K562 (cell line): ENCODE measurements around the gene ATAD2B. TPM values are rescaled to one million over a fixed set of nuclear protein-coding genes. Genes with fewer than 3 reads are reported as not detected.

ENCODE experiments used
- ATAC-seq: fragments of 200-7000 bp; cut with Tn5 transposase; 3 replicates; pipeline ENCODE4 v1.9.1; 2020; ENCODE audit warnings: moderate library complexity
- BruUV-seq: library from RNA; stranded (reverse); fragments of 400-500 nt; replicated peaks from 2 replicates; lab custom pipeline; 2021; lab: Mats Ljungman, UMichigan
- CTCF ChIA-PET: fragments of 300-600 bp; formaldehyde crosslinking; extraction: SDS; loops from one replicate; lab custom pipeline; 2021; ENCODE audit warnings: low intra/inter-chr PET ratio; lab: Yijun Ruan, JAX
- POLR2A ChIA-PET: fragments of 300-600, 350-650 bp; sonication (Branson Sonifier 250); formaldehyde crosslinking; extraction: SDS; loops from one replicate; lab custom pipeline; 2021; ENCODE audit warnings: antibody characterized with exemption, inconsistent platforms; lab: Yijun Ruan, JAX
- DNase-seq, 4 experiments: peaks; one replicate each; pipeline versions ENCODE4 v3.0.0 to v3.0.0-alpha.2; 2011 to 2018; ENCODE audit warnings: low spot score in 3 of 4, mixed read lengths in 3 of 4; ENCODE audit errors: extremely low read depth in 1 of 4
- FAIRE-seq: peaks from 2 replicates; lab custom pipeline; 2011; peaks lifted over from hg19 to GRCh38; lab: Jason Lieb, UNC
- H2AFZ ChIP-seq: 2 replicates; pipeline ENCODE4 v1.6.0; 2011; ENCODE audit warnings: low read depth, low read length, control low read depth, inconsistent platforms
- H3K27ac ChIP-seq: fragments of 200-600 bp; 3 replicates; pipeline ENCODE4 v1.8.0; 2011; ENCODE audit warnings: low read depth, mild to moderate bottlenecking, control low read depth, inconsistent platforms, low read length, moderate library complexity, mixed read lengths; ENCODE audit errors: extremely low read depth
- H3K27me3 ChIP-seq, 2 experiments: fragments of 300-600 bp in 1 of 2; 2 replicates in 1 of 2; 3 replicates in 1 of 2; pipeline versions ENCODE4 v1.6.0 to v1.8.0; 2011; ENCODE audit warnings: inconsistent platforms in 2 of 2, low read length in 2 of 2, mild to moderate bottlenecking in 1 of 2, mixed read lengths in 1 of 2, moderate library complexity in 1 of 2; ENCODE audit not compliant: control insufficient read depth in 2 of 2, insufficient read depth in 2 of 2
- H3K36me3 ChIP-seq: fragments of 300-600 bp; 3 replicates; pipeline ENCODE4 v1.8.0; 2011; ENCODE audit warnings: mild to moderate bottlenecking, low read length, inconsistent platforms; ENCODE audit not compliant: control insufficient read depth, insufficient read depth
- H3K4me1 ChIP-seq, 2 experiments: fragments of 200-600 bp in 1 of 2; replicated peaks in 1 of 2; 2 replicates in 1 of 2; 3 replicates in 1 of 2; pipeline versions ENCODE4 v1.5.1 to v1.8.0; 2011; ENCODE audit warnings: inconsistent platforms in 2 of 2, low read length in 2 of 2, mild to moderate bottlenecking in 1 of 2, mixed read lengths in 1 of 2, moderate library complexity in 1 of 2; ENCODE audit not compliant: control insufficient read depth in 2 of 2, insufficient read depth in 2 of 2
- H3K4me2 ChIP-seq: 2 replicates; pipeline ENCODE4 v1.6.1; 2011; ENCODE audit warnings: low read length, control low read depth, inconsistent platforms, mixed read lengths; ENCODE audit not compliant: insufficient read depth
- H3K4me3 ChIP-seq: fragments of 200-600 bp; sonication (generic), shearing (Covaris generic); 2 replicates; pipeline ENCODE4 v1.5.1; 2016; ENCODE audit warnings: control low read depth, inconsistent platforms
- H3K79me2 ChIP-seq: fragments of 200-600 bp; 3 replicates; pipeline ENCODE4 v1.8.0; 2011; ENCODE audit warnings: low read length, inconsistent platforms; ENCODE audit not compliant: control insufficient read depth, insufficient read depth
- H3K9ac ChIP-seq, 2 experiments: 2 replicates each; pipeline versions ENCODE4 v1.6.0 to v1.6.1; 2011; ENCODE audit warnings: low read depth in 2 of 2, low read length in 2 of 2, control low read depth in 1 of 2, inconsistent platforms in 1 of 2, mild to moderate bottlenecking in 1 of 2, mixed read lengths in 1 of 2; ENCODE audit not compliant: insufficient read depth in 1 of 2
- H3K9me1 ChIP-seq: one replicate; pipeline ENCODE4 v1.6.0; 2011; ENCODE audit warnings: inconsistent platforms, mild to moderate bottlenecking, low read length, moderate library complexity; ENCODE audit not compliant: control insufficient read depth, insufficient read depth
- H3K9me3 ChIP-seq: replicated peaks from 2 replicates; pipeline ENCODE4 v1.5.1; 2011; ENCODE audit warnings: low read depth, low read length, inconsistent platforms; ENCODE audit not compliant: control insufficient read depth, insufficient read depth
- H4K20me1 ChIP-seq: replicated peaks from 2 replicates; pipeline ENCODE4 v1.6.1; 2011; ENCODE audit warnings: low read length, inconsistent platforms, mixed read lengths; ENCODE audit not compliant: control insufficient read depth, insufficient read depth
- CTCF ChIP-seq, 3 experiments: IDR thresholded peaks in 2 of 3; conservative IDR thresholded peaks in 1 of 3; 2 replicates each; pipeline ENCODE4 v1.5.1; 2011 to 2012; ENCODE audit warnings: low read length in 3 of 3, mild to moderate bottlenecking in 3 of 3, control low read depth in 2 of 3, improper control_type of control experiment in 1 of 3, inconsistent platforms in 1 of 3, low read depth in 1 of 3, mixed read lengths in 1 of 3, moderate library complexity in 1 of 3; ENCODE audit not compliant: insufficient read depth in 2 of 3
- RAD21 ChIP-seq, 2 experiments: fragments of 250-450 bp in 1 of 2; fragments of 450-650 bp in 1 of 2; sonication (Bioruptor Pico) in 1 of 2; formaldehyde crosslinking in 1 of 2; IDR thresholded peaks in 1 of 2; conservative IDR thresholded peaks in 1 of 2; 2 replicates each; pipeline versions ENCODE4 v1.4.0 to v1.8.0; 2020 to 2022; ENCODE audit warnings: mild to moderate bottlenecking in 2 of 2, moderate library complexity in 1 of 2
- ZNF518B ChIP-seq: fragments of 250-450 bp; sonication (Bioruptor Pico); IDR thresholded peaks from 2 replicates; pipeline ENCODE4 v1.5.0; 2021; ENCODE audit warnings: mild to moderate bottlenecking, moderate library complexity
- WGBS: fragments of 100-300 bp; shearing (Covaris generic); methylation state at CpG from one replicate; pipeline ENCODE4 v1.1.6; 2016; ENCODE audit warnings: low coverage, mixed read lengths; ENCODE audit not compliant: insufficient coverage; ENCODE audit errors: missing lambda C conversion rate; 5-methylcytosine and 5-hydroxymethylcytosine counted together
- in situ Hi-C: fragments of 300-500 bp; cut with MboI; formaldehyde crosslinking; loops from 4 replicates; pipeline ENCODE4 v1.15.0; 2018; ENCODE audit warnings: inconsistent platforms, mixed read lengths
- intact Hi-C: fragments of 100-400 bp; cut with micrococcal nuclease; formaldehyde crosslinking; loops from 2 replicates; pipeline ENCODE4 v1.14.2; 2022
- polyA plus RNA-seq, 8 experiments: library from polyadenylated mRNA; depleted of rRNA in 4 of 8; stranded (reverse) in 5 of 8; unstranded in 3 of 8; fragments of >200 nt; fragmentation: Nextera tagmentation in 2 of 8; fragmentation: Illumina TruSeq in 1 of 8; extraction: Ambion mirVana in 2 of 8; extraction: Trizol in 1 of 8; gene quantifications; 2 replicates each; pipeline versions ENCODE4 v1.2.1 to v1.2.3, GENCODE V29; 2011 to 2014; ENCODE audit warnings: inconsistent platforms in 1 of 8, missing spikeins in 1 of 8
- total RNA-seq, 7 experiments: library from RNA; depleted of rRNA in 6 of 7; stranded (reverse); fragments of >200 nt in 6 of 7; fragmentation: Illumina TruSeq in 2 of 7; extraction: Trizol in 2 of 7; gene quantifications; 2 replicates each; pipeline versions ENCODE4 v1.2.1 to v1.2.3, GENCODE V29; 2011 to 2021; ENCODE audit warnings: low replicate concordance in 1 of 7

ATAD2B gene
- total and polyA plus RNA-seq, 9 of the 15 experiments (the other 6 are each of a cell fraction or from before 2014, with no cell fraction given), result 3.2 to 21.6 (median 11.4) TPM

DNA sequence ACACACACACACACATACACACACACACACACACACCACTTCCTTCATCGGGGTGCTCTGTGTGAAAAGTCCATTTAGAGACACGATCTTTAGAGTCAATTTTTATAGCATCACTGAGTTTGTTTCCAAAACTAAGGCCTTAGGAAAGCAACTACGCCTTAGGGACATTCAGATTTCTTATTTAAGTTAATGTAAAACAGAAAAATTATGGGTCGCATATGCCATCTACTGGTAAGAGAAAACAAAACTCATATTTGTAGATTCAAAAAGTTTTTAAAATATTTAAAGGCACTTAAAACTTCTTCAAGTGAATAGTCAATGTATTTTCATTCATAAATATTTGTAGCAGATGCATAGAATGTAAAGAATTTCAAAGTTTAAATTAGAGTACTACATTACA lies 166.2 kb downstream of the ATAD2B start:
- no TSS peak for BruUV-seq
- H3K9ac ChIP-seq, result no peak overlapping the region

More for the DNA sequence above, 166.2 kb downstream of the ATAD2B start:
- no peak for DNase-seq
- Histone ChIP-seq H3K4me3 (no peak overlapping the region), H3K27me3 (no peaks in the 10 kb centered on the region), H3K9me1 (no peaks in the 10 kb centered on the region), H3K4me2 (no peak overlapping the region), H3K9me3 (no peaks in the 10 kb centered on the region), H3K79me2 (no peaks in the 10 kb centered on the region), H3K27ac (no peak overlapping the region), H4K20me1 (no peaks in the 10 kb centered on the region), H3K4me1 (peaks cover 0 to 11% of the 10 kb centered on the region in 2 experiments; a peak in 2 of 5 replicates), H2AFZ (no peak overlapping the region), H3K36me3 (peaks cover 32% of the 10 kb centered on the region)
- WGBS, result 88% methylated on average over 4 of the region's 4 CpGs
- no peak for FAIRE-seq
- CTCF ChIA-PET, result no interaction called here
- intact Hi-C loops, result loop anchor here (10.0 kb wide), 1 partner anchor 126 kb away; no protein-coding TSS in a partner anchor
- in situ Hi-C loops, result no loop called here
- POLR2A ChIA-PET, result no interaction called here
- ATAC-seq, result no peak
- TF ChIP-seq CTCF (IDR thresholded peaks at IDR 0.05 in 2 of 3, conservative IDR thresholded peaks at IDR 0.05 in 1 of 3; ENCODE audit: insufficient read depth in 2 of 3, low read depth in 1 of 3, low read length in 3 of 3) (peak in 1 of 3 experiments; percentile 41; a peak in 2 of 6 replicates), ZNF518B (no peak), RAD21 (CRISPR knock-in tag; conservative IDR thresholded peaks at IDR 0.05 in 1 of 2, IDR thresholded peaks at IDR 0.05 in 1 of 2) (peak; percentile 18 to 31; a peak in 2 of 4 replicates)
